Activated T-cell treated with anti-CD3 and anti-CD28 coated beads, Interleukin-2, amount 50 U/mL, for 1 hour (primary cell): ENCODE results near the gene HTR3C.
"Not testable (repeated sequence)": the region's sequence is repeated elsewhere in the genome, so short reads cannot be mapped to it uniquely, and the experiment has no call there.

ENCODE experiments used
- DNase-seq: peaks from one replicate; pipeline ENCODE4 v3.0.0-alpha.2; 2020

HTR3C gene, protein sequence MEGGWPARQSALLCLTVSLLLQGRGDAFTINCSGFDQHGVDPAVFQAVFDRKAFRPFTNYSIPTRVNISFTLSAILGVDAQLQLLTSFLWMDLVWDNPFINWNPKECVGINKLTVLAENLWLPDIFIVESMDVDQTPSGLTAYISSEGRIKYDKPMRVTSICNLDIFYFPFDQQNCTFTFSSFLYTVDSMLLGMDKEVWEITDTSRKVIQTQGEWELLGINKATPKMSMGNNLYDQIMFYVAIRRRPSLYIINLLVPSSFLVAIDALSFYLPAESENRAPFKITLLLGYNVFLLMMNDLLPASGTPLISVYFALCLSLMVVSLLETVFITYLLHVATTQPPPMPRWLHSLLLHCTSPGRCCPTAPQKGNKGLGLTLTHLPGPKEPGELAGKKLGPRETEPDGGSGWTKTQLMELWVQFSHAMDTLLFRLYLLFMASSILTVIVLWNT

DNA sequence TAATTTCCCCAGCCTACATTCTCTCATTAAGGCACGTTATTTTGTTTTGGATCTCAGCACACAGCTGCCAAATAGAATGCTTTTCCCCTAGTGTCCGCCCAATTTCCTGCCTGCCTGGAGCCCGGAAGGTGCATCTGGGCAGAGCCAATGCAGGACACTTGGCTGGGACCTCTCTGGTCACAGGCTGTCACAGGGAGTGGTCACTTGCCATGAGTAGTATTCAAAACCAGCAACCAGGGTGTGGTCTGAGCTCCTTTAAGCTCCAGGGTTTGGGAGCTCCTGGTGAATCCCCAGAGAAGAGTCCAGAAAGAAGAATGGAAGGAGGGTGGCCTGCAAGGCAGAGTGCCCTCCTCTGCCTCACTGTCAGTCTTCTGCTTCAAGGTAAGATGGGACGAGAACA, at the start of gene HTR3C:
TSS of gene HTR3C (plus strand) at position 281 of the 400 bp plus-strand sequence. CDS start at position 315, 34 bp downstream.
- no peak for DNase-seq

DNA sequence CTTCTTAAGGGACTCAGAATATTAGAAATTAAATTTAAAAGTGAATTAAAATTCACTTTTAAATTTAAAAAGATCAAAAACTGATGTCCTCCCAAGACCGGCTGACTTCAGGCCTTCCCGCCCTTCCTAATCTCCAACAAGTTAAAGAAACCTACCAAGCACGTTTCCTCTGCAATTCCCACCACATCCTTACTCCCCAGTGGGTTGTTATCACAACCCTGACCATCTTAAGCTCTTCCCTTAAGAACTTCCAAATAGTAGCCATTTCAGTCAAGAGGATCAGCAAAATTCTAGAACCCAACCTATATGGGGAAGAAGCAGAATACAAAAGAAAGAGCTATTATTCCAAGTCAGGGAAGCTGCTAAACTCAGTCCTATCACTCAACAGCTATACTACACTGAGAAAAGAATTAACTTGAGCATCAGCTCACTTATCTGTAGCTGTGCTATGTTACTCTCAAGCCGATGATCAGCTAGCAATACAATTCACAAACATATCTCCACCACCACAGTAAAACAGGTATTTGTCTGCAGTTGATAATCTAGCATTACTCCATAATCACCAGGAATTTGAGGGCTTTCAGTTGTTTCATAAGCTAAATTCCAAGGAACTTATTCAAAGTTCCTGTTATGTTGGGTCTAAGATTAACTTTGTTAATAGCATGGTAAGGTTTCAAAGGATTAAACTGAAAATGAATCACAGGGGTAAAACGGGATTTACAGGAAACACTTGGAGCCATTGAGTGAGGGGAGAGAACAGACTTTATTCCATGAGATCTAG, 49.5 kb upstream of the HTR3C start:
- no peak for DNase-seq

DNA sequence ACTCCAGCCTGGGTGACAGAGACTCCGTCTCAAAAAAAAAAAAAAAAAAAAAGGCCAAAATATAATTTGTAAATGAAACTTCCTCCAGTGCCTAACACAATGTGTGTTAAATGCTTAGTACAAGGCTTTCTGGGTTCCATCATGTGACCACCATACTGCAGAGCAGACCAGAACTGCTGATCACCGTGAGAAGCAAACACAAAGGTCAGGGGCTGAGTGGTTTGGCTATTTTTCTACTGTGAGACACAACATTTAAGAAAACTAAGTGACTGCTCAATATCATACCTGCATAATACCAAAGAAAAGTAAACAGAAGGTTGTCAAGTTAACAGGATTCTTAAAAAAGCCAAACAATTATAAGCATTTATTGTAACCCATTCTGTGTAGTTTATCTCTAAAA, 48.4 kb upstream of the HTR3C start:
- no peak for DNase-seq

DNA sequence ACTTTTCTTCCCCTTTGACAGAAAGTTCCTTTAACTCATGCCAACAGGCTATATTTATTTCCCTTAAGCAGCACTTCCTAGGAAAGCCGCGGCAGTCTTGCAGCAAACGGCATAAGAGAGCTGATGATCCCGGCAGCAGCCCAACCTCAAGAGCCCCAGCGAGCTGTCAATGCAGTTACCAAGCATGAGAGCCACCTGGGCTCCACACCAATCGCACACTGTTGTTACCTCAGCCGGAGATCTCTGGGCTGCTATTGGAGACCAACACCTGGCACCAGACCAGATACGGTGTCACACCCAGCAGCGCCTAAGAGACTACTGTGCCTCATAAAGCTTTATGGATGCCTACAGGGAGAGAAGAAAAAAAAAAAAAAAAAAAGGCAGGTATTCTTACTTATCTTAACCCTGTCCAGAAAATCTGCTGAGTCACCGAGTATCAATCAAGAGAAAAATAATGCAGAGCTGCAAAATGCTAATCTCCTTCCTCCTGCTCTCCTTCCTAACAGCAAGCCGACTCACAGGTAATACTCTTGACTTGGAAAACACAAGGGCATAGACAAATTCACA, 46.8 kb upstream of the HTR3C start:
- no peak for DNase-seq

DNA sequence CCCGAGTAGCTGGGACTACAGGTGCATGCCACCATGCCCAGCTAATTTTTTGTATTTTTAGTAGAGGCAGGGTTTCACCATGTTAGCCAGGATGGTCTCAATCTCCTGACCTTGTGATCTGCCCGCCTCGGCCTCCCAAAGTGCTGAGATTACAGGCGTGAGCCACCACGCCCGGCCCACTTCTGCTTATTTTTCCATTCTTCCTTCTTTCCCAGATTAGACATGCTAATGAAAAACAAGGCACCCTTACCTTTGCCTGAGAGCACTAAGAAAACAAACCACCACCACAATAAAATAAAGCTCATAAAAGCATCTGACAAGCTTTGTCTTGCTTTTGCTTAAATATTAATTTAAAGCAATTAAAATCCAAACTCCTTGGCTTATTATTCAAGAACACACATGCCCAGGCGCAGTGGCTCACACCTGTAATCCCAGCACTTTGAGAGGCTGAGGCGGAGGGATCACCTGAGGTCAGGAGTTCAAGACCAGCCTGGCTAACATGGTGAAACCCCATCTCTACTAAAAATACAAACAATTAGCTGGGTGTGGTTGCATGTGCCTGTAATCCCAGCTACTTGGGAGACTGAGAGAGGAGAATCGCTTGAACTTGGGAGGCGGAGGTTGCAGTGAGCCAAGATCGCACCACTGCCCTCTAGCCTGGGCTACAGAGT, 45.6 kb upstream of the HTR3C start:
- DNase-seq, result not testable (repeated sequence)

DNA sequence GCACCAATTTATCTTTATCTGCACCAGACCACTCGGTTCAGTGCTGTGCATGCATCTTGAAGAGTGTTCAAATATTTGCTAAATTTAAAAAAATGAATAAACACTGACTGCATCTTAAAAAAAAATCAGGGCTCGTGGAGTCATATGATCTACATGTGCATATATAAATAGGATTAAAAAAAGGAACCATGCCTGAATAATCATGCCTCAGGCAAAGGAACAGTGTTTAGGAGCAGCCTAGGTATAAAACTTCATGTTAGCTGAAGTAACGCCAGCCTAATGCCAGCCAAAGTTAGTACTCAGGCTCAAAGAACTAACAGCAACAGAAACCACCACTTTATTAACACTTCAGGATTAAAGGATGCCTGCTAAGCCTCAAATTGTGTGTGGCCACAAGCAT, 44.7 kb upstream of the HTR3C start:
- DNase-seq, result no peak

DNA sequence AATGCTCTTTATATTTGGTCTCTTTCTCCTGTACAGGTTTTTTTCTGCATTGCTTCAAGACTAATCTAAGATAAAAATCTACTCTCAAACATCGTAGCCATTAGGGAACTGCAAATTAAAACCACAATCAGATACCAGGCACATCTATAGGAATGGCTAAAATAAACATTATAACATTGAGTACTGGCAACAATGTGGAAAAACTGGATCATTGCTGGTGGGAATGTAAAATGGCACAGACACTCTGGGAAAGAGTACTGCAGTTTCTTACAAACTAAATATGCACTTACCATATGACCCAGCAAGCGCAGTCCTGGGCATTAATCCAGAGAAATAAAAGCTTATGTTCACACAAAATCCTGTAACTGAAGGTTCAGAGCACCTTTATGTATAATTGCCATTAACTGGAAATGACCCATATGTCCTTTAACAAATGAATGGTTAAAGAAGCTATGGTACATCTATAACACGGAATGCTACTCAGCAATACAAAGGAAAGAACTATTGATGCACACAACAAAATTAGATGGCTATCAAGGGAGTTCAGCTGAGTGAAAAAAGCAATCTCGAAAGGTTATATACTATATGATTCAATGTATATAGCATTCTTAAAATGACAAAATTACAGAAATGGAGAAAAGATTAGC, 41.5 kb upstream of the HTR3C start:
- DNase-seq, result no peak

DNA sequence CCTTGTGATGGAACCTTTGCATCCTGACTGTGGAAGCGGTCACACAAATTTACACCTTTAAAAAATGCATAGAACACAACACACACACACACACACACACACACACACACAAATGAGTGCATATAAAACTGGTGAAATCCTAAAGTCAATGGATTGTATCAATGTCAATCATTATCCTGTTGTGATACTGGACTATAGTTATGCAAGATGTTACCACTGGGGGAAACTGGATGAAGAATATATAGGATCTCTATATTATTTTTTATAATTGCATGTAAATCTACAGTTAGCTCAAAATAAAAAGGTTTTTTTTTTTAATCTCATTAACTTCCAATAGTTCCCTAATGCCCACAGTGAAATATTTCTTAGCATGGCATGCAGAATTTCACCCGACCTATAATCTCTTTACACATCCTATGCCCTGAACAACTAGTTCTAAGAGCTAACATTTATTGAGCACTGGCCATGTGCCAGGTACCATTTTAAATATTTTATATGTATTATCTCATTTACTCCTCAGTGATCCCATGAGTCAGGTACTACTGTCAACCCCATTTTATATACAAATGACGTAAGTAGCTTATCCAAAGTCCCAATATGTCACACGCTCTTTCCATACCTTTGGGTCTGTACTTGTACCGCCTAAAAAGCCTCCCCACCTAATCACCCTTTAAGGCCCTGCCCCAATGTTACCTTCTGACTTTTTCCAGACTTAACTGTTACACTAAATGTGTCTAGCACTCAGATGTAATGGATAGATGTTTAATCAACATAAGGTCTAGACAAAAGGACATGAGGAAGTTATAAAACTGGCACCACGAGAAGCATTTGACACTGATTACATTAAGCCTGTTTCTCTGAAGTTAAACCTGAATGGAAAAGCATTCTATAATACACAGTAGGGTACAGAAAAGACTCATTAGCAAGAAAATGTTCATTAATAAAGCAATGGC, 40.6 kb upstream of the HTR3C start:
- DNase-seq, result no peak

DNA sequence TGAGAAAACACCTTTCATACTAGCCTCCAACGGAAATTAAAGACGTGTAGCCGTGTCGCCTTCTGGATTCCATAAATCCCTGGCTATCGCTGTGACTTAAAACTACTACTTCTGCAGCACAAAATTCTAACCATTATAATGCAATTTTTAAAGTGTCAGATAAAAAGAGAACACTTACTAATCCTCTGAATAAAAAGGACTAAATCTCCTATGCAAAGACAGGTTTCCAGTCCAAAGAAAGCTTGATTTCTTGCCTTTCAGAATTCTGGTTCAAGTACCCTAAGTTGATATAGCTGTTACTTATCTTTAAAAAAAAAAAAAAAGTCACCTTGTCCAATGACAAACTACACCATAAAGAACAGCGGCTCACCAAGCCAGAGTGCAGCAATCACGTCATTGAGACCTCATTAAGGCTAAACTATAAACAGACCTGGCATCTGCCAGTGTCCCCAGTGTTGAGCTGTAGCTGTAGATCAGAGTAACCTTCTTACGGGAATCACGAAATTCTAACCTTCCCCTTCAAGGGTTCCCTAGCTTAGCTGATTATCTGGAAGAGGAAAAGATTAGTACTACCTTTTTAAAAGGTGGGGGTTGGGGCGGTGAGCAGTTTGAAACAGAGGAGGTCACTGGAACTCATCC, 37.3 kb upstream of the HTR3C start:
- DNase-seq, result no peak

DNA sequence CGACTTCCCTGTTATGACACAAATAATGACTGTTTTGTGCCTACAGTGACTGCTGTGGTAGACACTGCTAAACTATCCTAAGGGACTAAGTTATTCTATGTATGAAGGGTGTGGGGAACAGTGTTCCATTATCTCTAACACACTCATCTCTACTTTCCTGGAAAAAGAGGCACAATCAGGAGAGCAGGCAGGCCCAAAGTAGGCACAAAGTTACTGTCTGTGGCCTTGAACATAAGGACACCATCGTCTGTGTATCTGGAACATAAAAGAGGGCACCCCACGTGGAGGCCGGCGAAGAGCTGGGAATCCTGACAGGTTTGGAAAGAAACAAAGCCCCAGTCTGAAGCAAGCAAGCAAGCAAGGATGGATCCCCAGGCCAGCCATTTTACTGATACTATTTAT, 36.7 kb upstream of the HTR3C start:
- DNase-seq, result no peak

DNA sequence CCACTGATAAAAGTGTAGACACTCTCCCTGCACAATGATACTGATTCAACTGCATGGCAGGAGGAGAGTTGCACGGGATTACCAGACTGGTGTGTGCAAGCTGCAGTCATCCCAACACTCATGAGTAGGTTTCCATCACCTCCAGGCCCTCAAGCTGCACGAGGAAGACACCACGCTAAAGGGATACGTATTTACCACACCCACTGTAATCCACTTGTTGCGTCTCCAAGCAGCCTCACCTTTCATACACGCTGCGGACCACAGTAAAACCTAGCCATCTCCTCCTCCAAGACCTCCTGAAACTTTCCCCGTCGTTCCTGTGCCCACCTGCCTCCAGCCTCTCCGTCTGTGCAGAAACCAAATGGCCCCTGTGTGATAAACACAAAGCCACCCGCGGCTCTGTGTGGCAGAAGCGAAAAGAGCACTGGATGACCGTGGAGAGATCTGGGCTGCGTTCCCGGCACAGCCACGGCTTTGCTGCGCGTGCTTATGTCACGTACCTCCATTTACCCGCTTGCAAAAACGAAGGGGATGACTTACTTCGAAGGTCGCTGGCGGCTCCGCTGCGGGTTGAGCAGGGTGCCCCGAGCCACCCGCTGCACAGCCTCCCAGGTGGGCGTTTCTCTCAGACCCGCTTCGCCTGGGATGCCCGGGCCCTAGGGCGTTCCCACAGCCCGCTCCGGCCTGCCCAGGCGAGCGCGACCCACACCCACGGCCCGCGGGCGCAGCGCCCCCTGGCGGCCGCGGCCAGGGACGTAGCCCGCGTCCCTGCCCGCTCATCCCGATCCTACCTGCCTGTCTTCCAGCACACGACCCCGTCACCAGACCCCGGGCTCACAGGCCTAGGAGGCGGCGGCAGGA, 35.8 kb upstream of the HTR3C start:
- peak; percentile 71 for DNase-seq

DNA sequence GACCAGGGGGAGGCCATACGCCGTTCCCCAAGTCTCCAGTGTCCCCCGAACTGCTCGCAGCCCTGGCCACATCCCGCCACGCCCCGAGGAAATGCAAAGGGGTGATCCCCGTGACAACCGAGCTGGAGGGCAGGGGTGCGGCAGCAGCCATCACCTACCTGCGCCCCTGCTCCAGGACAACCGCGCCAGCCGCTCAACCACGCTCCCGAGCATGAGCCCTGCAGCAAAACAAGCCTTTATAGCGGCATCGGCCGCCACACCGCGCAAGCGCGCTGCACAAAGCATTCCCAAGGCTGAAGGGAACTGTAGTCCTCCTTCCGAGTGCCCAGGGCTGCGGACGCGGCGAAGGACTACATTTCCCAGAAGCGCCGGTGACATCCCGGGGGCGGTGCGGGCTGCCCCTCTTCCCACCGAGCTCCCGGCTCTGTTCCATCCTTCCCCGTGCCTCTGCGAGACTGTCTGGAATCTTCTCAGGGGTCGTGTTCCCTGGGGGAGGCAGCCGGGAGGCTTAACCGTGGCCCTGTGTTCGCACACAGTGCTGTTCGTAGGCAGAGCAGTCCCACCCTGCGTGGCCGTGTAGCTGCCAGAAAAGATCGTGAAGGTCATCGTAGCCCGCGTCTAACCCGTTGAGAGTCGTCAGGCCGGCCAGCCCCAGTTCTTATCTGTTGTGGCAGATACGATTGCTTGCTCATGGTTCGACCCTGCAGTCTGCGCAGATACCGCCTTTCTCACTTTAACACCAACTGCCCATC, 35.0 kb upstream of the HTR3C start, which contains the start of gene ABCC5:
TSS of gene ABCC5 (minus strand) at position 213 of the 752 bp plus-strand sequence. CDS start 3,492 bp downstream, outside the sequence.
- DNase-seq, result peak; percentile 82

DNA sequence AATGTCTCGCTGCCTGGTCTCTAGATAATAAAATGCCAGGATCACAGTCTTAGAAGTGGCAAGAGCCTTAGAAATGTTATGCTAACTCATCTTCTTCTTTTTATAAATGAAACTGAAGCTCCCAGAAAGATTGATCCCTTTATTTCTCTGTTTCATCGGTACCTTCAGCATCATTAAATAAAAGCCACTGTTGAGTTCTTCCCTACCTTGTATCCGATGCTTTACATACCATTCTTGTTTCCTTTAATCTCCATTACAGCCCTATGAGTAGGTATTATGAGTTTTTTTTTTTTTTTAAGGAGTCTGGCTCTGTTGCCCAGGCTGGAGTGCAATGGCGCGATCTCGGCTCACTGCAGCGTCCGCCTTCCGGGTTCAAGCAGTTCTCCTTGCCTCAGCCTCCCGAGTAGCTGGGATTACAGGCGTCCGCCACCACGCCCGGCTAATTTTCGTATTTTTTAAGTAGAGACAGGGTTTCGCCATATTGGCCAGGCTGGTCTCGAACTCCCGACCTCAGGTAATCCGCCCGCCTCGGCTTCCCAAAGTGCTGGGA, 34.3 kb upstream of the HTR3C start:
- DNase-seq, result no peak

DNA sequence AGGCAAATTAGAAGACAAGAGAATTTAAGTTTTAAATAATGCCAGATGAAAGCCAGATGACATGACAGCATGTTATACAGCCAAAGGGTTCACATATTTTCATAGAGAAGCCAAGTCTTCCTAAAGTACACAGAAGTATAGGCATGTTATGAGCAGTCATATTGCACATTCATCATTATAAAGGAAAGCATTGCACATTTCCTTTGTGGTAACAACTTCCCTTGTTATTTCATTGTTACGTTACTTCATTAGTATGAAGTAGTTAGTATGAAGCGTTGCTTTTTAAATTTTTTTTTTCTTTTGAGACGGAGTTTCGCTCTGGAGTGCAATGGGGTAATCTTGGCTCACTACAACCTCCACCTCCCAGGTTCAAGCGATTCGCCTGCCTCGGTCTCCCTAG, 30.5 kb upstream of the HTR3C start:
- no peak for DNase-seq

DNA sequence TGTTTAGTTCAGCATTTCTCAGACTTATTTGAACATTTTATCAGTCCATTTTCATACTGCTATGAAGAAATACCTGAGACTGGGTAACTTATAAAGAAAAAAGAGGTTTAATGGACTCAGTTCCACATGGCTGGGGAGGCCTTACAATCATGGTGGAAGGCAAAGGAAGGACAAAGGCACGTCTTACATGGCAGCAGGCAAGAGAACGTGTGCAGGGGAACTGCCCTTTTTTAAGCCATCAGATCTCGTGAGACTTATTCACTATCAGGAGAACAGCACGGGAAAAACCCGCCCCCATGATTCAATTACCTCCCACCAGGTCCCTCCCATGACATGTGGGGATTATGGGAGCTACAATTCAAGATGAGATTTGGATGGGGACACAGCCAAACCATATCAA, 27.6 kb upstream of the HTR3C start:
- DNase-seq, result not testable (repeated sequence)

DNA sequence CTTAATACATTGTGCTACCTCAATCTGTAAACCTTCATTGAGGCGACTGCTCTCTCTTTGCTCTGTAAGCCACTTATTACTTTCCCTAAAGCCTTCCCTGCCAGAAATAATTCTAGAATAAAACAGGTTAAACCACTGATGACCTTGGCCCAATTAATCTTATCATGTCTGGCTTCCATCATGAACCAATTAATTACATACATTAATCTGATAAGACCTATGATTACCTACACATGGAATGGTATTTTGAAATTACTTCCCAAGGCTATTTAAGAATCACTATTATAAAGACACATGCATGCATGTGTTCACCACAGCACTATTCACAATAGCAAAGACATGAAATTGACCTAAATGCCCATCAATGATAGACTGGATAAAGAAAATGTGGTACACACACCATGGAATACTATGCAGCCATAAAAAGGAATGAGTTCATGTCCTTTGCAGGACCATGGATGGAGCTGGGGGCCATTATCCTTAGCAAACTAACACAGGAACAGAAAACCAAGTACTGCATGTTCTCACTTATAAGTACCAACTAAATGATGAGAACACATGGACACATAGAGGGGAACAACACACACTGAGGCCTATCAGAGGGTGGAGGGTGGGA, 24.5 kb upstream of the HTR3C start:
- DNase-seq, result not testable (repeated sequence)

DNA sequence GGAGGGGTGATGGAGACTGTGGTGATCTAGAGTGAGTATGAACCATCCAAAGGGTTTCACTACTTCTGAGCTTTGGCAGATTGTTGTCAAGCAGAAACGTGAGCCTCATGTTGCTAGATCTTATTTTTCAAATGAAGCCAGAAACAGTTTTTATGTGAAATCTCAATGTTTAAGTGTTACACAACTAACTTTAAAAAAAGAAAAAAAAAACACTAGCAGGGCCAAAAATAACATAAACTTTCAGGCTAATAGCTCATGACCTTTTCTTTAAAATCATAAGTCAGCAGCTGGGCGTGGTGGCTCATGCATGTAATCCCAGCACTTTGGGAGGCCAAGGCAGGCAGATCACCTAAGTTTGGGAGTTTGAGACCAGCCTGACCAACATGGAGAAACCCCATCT, 23.4 kb upstream of the HTR3C start:
- DNase-seq, result no peak

DNA sequence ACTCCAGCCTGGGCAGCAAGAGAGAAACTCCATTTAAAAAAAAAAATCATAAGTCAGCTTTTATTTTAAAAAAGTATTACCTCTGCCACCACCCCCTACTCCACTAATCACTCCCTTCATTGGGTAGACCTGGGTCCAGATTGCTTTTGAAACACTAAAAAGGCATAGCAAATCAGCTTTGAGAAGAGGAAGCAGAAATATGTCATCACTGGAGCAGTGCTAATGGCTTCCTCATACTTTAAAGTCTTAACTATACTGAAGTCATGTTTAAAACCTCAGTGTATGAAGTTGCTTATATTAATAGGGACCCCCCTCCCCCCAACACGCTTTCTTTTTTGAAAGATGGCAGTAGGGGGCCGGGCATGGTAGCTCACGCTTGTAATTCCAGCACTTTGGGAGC, 22.3 kb upstream of the HTR3C start:
- DNase-seq, result no peak
